Measurements from ENCODE around the gene SLC6A18.

Gene SLC6A18

DNA sequence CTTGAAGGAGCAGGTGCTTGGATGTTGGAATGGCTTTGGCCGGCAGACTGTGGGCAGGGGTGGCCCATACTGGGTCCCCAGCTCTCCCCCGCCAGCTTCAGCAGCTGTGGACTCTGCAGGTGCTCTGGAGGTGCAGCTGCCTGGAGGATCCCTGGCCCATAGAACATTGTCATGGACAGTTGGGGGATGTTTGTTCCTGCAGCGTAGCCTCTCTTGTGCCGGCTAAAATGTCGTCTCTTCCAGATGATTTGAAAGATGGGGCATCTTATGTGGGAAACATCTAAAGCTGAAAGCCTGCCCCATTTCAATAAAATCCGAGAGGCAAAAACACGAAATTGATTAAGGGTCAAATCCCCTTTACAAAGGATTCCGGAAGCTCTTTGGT is 37.2 kb upstream of the SLC6A18 start:
- DNase-seq: no peak

DNA sequence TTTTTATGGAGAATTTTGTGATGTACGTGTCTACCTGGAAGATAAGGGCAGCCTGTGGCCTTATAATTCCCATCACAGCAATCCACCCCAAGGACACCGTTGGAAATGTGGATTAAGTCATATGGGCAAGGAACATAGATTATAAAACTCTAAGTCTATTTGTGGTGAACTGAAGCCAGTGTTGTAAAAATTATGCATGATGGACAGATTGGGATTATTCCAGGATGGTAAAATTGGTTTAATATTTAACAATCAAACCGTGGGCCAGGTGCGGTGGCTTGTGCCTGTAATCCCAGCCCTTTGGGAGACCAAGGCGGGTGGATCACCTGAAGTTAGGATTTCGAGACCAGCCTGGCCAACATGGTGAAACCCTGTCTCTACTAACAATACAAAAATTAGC is 36.7 kb upstream of the SLC6A18 start:
- DNase-seq: no peak

DNA sequence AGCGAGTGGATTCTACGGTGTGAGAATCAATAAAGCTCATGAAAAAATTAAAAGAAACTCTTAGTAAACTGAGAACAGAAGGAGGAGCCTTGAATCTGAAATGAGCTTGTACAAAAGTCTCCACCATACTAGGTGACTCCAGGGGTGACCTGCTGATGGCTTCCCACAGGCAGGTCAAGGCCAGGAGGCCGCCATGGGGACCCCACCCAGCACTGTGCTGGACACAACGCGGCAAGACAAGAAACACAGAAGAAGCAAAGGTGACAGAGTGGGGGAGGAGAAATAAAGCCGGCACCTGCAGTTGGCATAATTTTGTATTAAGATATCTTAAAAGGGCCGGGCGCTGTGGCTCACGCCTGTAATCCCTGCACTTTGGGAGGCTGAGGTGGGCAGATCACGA is 35.9 kb upstream of the SLC6A18 start:
- DNase-seq: no peak

DNA sequence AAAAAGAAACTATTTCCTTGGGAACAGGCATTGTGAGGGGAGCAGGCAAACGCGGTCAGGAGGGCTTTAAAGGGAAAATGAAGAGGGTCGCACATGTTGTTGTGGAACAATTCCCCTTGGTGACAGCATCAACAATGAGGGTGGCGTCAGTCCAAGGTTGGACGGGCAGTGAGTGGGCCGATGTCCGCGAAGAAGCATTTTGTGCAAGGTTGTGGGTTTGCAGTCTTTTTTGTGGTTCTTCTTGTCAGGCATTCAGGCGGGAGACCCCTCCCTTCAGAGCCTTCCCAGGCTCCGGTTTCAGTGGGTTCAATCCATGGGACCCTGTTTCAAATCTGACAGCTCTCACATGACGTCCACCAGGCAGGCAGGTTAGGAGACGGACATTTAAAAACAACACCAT is 34.9 kb upstream of the SLC6A18 start:
- no peak for DNase-seq

DNA sequence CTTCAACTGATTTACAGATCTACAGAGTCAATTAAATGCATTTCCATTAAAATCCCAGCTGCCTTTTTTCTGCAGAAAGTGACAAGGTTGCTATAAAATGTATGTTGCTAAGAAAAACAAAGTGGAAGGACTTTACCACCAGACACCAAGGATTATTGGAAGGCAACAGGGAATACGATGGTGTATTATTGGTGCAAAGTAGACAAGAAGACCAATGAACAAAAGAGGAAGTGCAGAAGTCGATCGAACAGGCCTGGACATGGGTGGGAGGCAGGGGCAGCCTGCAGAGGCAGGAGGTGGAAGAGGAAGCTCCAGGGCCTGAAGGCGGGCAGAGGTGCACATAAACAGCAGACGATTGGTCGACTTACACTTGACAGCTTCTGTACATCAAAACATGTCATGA is 34.3 kb upstream of the SLC6A18 start:
- DNase-seq: no peak

DNA sequence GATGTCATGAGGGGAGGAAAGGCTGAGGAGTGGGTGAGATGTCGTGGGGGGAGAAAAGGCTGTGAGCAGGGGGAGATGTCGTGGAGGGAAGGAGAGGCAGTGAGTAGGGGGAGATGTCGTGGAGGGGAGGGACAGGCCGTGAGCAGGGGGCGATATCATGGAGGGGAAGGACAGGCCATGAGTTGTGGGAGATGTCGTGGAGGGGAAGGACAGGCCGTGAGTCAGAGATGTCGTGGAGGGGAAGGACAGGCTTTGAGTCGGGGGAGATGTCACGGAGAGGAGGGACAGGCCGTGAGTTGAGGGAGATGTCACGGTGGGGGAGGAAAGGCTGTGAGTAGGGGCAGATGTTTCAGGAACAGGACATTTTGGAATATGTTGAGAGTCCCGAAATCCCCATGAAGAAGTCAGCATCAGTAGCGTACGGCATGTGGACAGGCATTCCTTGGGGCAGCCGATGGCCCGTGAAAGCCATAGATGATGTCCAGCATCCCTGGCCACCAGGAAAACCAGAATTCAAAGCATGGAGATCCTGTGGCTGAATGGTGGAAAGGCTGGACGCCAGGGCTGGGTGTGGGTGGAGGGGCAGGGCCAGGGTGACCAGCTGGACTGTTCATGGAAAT is 32.1 kb upstream of the SLC6A18 start:
- DNase-seq: no peak

DNA sequence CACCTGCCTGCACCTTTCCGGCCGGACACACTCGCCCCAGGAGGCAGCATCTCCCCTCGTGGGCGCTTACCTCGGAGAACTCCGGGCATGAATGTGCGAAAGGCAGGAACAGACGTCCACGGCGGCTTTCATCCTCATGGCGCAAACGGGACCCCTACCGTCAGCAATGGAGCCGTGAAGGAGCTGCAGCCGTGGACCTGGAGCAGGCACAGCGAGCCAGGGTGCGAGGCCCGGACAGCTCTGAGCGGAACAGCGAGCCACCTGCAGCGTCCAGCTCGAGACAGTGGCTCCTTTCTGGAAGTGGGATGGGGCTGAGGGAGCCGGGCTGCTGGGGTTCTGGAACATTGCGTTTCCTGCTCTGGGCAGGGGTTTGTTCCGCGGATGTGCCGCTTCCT is 31.6 kb upstream of the SLC6A18 start:
- DNase-seq: no peak

DNA sequence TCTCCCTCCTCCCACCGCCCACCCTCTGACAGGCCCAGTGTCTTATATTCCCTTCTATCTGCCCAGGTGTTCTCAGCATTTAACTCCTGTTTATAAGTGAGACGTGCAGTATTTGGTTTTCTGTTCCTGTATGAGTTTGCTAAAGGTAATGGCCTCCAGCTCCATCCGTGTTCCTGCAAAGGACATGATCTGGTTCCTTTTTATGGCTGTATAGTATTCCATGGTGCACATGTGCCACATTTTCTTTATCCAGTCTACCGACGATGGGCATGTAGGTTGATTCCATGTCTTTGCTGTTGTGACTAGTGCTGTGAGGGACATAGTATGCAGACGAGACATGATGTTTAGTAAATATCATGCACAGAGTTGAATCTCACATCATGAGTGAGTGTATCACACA is 30.8 kb upstream of the SLC6A18 start:
- no peak for DNase-seq

DNA sequence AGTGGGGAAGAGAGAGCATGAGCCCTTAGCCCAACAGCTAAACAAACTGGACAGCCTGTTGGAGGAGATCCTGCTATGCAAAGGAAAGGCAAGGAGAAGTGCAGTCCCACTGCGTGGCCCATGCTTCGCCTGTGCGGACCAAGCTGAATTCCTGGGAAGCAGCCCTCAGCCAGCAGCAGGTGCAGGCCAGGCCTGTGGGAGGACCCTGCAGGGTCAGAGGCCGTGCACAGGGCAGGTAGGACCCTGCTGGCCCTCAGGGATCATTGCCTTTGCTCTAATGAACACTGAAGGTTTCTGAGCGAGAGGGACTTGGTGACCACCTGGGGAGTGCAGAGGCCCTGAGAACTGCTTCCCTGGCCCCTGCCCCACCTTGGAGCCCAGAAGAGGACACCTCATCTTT is 29.7 kb upstream of the SLC6A18 start:
- DNase-seq: no peak

DNA sequence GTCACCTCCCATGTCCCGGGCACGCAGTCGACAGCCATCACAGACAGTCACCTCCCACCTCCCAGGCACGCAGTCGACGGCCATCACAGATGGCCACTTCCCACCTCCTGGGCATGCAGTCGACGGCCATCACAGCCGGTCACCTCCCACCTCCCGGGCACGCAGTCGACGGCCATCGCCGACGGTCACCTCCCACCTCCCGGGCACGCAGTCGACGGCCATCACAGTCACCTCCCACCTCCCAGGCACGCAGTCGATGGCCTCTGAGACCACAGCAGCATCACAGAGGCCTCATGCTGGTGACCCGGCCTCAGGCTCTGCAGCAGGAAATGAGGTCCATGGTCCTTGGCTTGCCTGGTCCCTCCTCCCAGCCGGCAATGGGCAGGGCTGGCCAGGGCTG is 29.3 kb upstream of the SLC6A18 start:
- DNase-seq: no peak

DNA sequence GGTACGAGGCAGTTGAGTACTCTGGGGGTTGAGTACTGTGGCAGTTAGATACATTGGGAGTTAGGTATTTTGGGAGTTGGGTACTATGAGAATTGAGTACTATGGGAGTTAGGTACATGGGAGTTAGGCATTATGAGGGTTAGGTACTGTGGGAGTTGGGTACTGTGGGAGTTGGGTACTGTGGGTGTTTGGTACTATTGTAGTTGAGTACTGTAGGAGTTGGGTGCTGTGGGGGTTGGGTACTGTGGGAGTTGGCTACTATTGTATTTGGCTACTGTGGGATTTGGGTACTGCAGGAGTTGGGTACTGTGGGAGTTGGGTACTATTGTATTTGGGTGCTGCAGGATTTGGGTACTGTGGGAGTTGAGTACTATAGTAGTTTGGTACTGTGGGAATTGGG is 28.6 kb upstream of the SLC6A18 start:
- DNase-seq: no peak

DNA sequence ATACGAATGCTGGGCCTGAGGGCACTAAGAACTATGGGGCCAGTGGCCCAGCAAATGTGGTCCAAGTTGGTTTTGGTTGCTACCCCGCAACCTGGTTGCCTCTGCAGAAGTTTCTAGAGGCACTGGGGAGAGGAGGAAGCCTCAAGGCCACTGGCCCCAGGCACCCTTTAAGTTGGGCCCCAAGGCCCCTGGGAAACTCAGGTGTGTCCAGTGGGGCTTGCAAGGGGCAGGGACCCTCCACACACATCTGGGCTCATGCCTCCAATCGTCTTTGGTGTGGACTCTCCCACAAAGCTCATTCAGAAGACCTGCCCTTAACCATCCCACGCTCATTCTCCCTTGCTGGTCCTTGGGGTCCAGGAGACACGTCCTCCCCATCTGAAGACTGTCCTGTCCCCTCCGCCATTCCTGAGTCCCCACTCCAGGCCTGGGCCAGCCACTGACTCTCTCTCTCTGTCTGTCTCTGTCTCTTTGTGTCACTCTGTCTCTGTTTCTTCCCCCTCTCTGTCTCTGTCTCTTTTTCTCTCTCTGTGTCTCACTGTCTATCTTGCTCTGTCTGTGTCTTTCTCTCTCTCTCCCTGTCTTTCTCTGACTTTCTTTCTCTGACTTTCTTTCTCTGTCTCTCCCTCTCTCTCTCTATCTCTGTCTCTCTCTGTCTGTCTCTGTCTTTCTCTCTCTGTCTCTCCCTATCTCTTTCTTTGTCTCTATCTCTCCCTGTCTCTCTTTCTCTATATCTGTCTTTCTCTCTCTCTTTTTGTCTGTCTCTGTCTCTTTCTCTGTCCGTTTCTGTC is 27.1 kb upstream of the SLC6A18 start:
- DNase-seq: no peak

DNA sequence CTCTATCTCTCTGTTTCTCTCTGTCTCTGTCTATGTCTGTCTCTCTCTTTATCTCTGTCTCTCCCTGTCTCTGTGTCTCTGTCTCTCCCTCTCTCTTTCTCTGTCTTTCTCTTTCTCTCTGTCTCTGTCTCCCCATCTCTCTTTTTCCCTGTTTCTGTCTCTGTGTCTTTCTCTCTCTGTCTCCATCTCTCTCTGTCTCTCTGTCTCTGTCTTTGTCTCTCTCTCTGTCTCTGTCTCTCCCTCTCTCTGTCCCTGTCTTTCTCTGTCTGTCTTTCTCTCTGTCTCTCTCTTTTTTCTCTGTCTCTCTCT is 25.9 kb upstream of the SLC6A18 start:
- no peak for DNase-seq

DNA sequence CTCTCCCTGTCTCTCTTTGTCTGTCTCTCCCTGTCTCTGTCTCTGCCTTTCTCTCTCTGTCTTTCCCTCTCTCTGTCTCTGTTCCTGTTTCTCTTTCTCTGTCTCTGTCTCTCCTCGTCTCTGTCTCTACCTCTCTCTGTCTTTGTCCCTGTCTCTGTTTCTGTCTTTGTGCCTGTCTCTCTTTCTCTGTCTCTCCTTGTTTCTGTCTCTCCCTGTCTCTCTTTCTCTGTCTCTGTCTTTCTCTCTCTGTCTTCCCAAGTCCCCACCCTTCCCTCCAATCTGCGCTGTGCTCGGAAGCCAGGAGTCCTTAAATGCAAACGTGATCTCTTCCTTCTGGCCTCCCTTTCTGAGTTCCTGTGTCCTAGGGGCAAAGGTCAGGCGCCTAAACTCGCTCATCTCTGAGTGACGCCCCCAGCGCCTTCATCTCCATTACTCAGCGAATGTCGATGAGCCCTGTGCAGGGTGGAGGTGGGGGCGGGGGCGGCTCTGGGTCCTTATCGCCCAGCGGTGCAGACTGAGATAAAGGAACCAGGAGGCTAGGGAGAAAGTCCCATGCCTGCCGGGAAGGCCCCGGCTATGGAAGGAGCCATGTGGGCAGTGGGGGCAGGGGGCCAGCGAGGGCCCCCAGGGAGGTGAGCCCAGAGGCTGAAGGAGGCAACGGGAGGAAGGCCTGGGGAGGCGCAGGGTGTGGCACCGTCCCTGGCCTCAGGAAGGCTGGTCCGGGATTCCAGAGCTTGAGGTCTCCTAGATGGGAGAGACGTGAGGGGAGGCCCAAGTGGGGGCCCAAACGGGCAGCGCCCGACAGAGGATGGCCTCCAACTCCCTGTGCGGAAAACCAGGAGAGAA is 25.3 kb upstream of the SLC6A18 start:
- DNase-seq: no peak

DNA sequence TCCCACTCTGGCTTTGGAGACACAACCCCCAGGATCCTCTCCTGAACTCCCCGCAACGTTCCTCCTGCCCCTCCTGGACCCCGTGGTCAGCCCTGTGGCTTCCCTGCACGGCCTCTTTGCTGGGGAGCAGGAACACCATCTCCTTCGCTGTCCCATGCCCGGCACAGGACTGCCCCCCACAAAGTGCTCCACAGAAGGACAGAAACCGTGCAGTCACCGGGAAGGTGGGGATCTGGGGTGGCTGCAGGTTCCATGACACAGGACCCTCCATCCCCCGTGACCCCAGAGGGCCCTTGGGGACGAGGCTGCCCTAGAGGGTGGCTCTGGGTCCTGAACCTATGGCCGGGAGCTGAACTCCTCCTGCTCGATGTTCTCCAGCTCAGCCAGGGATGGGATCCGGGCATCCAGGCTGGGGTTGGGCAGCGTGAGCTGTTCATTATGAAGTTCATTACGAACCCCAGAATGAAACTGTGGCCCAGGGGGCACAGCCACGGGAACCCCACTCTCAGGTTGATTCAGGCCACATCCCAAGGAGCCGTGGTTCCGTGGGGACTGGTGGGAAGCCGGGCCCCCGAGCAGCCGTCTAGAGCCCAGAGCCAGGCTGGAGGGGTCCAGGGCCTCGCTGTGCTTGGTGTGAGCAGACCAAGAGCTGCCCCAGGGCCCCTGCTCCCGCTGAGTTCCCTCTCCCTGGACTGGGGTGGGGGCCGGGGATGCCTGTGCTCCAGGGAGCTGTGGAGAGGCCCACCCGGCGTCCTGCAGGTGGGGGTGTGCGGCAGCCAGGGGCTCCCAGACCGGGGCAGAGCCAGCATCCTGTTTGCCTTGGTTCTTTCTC is 24.5 kb upstream of the SLC6A18 start:
- DNase-seq: no peak

DNA sequence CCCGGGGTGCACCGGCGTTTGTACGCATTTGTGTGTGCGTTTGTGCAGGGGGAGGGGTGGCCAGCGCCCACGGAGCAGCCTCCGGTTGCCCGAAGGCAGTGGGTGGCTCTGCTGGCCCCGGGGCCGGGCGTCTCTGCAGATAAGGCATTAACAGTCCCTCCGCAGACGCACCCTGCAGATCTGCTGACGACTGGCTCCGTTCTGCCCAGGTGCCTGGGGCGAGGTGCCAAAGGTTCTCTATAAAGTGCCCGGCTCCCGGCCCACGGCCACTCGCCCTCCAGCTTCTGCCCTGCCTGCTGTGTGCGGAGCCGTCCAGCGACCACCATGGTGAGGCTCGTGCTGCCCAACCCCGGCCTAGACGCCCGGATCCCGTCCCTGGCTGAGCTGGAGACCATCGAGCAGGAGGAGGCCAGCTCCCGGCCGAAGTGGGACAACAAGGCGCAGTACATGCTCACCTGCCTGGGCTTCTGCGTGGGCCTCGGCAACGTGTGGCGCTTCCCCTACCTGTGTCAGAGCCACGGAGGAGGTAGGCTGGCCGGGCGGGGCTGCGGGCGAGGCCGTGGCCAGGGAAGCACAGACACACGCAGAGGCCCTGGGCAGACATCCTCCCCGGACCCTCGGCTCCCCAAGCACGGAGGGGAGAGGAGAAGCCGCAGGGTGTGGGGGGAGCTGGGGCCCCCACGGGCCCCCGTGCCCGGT is 23.7 kb upstream of the SLC6A18 start, which contains the start of gene SLC6A19:
SLC6A19 (plus strand) TSS at position 269 of the 699 bp plus-strand sequence; CDS start at position 325, 56 bp downstream.
- DNase-seq: no peak

DNA sequence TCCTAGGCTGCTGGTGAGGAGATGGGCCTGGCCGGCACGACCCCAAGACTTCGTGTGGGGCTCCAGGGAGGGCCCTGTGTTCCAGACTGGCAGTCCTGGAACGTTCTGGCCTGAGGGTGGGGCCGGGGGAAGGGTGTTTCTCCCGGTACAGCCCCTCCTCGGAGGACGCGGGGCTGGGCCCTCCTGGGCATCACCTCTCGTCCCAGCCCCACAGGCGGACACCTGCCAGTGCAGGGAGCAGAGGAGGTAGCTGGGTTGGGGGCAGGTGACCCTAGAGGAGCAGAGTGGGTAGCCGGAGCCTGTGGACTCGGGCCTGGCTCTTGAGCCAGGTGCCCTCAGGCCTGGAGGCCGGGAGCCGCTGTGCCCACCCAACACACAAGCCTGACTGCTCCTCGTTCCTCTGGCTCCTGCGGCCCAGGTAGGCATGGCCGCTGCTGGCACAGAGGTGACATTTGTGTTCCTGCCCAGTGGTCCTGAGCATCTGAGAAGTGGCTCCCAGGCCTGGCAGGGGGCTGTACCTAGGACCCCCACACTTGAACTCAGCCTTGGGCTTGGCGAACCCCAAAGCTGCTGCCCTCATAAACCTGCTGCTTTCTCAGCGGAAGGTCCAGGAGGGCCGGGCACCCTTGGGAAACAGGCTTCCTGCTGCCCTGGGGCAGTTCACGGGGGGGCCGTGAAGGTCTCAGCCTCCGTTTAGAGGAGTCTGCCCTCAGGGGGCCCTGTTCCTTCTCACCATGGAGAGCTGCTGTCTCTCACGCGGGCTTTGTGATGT is 23.0 kb upstream of the SLC6A18 start:
- DNase-seq: no peak

DNA sequence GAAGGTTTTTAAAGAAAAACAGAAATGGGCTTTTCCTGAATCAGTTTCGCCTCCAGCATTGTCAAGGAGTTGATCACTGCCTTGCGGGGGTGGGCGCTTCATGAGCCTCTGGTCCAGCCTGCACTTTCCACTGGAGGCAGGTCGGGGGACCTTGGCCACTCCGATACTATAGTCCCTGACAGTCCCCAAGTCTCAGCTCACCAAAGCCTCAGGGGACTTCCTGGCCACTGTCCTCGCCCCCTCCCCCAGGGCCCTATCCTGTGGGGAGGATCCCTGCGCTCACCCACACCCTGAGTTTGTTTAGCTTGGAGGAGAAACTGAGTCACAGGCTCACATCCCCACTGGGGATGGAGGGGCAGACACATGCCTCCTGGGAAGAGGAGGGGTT is 22.4 kb upstream of the SLC6A18 start:
- DNase-seq: no peak

DNA sequence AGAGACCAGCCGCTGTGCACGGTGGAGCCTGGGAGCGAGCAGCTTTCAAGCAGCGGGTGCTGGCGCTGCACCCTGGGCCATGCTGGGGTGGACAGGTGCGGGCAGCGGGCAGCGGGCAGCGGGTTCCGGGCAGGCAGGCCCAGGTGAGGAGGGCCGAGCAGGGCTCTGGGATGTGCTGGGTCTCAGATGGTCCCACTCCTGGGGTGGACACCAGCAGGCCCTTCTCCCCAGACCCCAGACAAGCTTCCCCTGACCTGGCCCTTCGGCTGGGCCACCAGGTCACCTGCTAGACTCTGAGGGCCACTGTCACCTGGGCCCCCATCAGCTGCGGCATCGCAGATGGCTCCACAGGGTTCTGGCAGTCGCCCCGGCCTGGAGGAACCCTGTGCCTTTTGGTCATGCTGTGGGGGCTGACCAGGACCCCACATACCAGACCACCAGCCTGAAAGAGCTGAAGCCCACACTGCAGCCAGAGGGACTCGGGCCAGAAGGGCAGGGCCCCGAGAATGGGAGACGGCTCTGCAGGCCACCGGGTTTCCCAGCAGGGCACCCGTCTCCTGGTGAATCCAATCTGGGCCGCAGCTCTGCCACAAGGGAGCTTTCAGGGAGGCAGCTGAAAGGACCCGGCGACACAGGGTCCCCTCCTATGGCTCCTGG is 21.7 kb upstream of the SLC6A18 start:
- no peak for DNase-seq

DNA sequence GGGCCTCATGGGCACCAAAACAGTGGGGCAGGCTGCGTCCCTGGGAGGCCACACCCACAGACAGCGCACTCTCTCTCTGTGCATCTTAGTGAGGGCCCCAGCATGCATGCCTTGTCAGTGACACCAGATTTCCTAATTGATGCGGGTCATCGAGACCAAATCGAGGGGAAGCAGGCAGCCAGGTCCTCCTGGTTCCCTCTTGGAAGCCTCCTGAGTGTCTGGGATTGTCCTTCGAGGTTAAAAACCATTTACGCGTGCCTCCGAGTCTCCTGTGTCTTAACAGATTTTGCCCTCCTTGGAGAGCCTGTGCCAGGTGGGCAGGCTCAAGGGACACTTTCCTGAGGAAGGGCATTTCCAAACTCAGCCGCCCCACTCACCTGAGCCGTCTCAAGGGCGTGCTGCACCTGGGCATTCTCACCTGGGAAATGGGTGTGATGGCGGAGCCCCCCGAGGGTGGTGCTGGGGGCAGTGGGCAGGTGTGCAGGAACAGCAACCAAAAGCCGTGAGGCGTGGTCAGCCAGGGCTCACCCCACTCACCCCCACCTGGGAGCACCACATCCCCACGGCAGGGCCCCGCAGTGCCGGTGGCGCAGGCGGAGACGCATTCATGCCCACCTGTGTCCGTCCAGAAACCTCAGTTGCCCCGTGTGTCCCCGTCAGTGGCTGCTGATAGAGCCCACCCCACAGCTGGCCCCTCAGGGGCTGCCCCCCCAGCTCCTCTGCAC is 21.1 kb upstream of the SLC6A18 start:
- DNase-seq: no peak

Data from kidney glomerular epithelial cell (primary cell).